Stimulated activated CD8-positive, alpha-beta memory T cell treated with anti-CD3 and anti-CD28 coated beads, Interleukin-12 subunit alpha, Interleukin-12 subunit beta, amount 100 ng/mL, for 4 hours (primary cell): Measurements from ENCODE around the gene MRNIP.
A peak's percentile ranks its signal among the peaks of the same experiment; 100 is the strongest.
"Not testable (repeated sequence)": the region's sequence is repeated elsewhere in the genome, so short reads cannot be mapped to it uniquely, and the experiment has no call there.

Source experiments
- DNase-seq: peaks from one replicate; pipeline ENCODE4 v3.0.0-alpha.2; 2020; ENCODE audit warnings: low read depth

MRNIP gene

DNA sequence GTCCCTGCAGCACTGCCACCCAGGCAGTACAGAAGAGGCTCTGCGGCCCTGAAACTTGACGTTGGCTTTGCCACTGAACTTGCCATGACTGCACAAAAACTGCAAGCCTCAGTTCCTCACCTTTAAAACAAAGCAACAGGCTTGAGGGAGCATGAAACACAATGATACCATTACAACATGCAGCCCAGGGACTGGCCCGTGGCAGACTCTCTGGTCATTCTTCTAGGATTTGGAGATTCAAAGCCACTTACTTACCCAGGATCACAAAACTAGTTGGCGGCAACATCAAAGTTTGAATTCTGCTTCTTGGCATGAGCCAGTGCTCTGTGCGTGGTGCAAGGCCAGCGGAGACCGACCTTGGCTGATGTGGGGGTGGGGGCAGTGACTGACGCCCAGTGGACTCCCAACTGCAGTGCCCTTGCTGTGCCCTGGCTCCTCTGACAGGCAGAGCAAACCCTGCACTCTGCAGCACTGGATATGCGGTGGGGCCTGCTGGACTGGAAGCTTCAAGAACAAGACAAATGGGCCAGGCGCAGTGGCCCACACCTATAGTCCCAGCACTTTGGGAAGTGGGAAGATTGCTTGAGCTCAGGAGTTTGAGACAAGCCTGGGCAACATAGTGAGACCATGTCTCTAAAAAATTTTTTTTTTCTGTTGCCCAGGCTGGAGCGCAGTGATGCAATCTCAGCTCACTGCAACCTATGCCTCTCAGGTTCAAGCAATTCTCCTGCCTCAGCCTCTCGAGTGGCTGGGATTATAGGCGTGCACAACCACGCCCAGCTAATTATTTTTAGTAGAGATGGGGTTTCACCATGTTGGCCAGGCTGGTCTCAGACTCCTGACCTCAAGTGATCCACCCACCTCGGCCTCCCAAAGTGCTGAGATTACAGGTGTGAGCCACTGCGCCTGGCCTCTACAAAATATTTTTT lies 19.0 kb downstream of the MRNIP start:
- no peak for DNase-seq

DNA sequence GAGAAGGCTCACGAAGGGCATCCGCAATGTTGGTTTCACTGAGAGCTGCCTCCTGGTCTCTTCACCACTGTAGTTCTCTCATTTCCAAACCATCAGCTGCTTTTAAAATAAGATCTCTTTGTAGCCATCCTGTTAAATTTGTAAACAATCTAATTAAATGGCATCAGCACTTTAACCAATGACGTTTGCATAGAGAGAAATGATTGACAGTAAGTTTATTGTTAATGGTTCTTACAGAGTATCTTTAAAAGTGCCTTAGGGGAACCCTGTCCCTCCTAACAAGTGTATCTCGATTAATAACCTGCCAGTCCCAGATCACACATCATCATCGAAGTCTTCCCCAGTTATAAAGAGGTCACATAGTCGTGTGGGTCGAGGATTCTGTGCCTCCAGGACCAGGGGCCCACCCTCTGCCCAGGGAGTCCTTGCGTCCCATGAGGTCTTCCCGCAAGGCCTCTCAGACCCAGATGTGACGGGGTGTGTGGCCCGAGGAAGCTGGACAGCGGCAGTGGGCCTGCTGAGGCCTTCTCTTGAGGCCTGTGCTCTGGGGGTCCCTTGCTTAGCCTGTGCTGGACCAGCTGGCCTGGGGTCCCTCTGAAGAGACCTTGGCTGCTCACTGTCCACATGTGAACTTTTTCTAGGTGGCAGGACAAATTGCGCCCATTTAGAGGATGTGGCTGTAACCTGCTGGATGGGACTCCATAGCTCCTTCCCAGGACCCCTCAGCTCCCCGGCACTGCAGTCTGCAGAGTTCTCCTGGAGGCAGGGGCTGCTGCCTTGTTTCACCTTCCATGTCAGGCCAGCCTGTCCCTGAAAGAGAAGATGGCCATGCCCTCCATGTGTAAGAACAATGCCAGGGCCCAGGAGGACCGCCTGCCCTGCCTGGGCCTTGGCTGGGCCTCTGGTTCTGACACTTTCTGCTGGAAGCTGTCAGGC lies 21.3 kb downstream of the MRNIP start:
- DNase-seq = no peak

DNA sequence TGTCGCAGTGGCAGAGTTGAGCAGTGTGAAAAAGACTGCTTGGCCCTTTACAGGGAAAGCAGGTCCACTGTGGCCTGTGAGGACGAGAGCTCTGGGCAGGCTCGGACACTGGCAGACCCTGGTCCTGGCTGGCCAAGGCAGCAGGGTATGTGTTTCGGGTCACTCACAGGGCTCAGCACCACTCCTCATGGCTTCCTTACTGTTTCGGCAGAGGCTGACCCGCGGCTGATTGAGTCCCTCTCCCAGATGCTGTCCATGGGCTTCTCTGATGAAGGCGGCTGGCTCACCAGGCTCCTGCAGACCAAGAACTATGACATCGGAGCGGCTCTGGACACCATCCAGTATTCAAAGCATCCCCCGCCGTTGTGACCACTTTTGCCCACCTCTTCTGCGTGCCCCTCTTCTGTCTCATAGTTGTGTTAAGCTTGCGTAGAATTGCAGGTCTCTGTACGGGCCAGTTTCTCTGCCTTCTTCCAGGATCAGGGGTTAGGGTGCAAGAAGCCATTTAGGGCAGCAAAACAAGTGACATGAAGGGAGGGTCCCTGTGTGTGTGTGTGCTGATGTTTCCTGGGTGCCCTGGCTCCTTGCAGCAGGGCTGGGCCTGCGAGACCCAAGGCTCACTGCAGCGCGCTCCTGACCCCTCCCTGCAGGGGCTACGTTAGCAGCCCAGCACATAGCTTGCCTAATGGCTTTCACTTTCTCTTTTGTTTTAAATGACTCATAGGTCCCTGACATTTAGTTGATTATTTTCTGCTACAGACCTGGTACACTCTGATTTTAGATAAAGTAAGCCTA lies 22.2 kb downstream of the MRNIP start:
- peak; percentile 32 for DNase-seq

DNA sequence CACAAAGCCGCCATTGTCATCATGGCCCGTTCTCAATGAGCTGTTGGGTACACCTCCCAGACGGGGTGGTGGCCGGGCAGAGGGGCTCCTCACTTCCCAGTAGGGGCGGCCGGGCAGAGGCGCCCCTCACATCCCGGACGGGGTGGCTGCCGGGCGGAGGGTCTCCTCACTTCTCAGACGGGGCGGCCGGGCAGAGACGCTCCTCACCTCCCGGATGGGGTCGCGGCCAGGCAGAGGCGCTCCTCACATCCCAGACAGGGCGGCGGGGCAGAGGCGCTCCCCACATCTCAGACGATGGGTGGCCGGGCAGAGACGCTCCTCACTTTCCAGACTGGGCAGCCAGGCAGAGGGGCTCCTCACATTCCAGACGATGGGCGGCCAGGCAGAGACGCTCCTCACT lies 23.7 kb downstream of the MRNIP start:
- not testable (repeated sequence) for DNase-seq

DNA sequence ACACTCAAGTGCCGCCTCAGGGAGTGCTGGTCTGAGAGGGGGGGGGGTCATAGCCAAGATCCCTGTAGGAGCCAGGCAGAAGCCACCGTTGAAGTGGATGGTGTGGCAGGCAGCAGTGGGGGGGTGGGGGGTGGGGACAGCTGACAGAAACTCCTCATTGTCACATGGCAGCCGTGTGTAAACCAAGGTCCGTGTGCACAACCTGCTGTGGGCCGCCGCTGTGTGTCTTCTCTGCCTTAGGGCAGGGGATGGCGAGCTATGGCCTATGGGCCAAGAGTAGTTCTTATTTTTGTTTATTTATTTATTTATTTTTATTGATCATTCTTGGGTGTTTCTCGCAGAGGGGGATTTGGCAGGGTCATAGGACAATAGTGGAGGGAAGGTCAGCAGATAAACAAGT lies 24.5 kb downstream of the MRNIP start:
- DNase-seq = no peak

DNA sequence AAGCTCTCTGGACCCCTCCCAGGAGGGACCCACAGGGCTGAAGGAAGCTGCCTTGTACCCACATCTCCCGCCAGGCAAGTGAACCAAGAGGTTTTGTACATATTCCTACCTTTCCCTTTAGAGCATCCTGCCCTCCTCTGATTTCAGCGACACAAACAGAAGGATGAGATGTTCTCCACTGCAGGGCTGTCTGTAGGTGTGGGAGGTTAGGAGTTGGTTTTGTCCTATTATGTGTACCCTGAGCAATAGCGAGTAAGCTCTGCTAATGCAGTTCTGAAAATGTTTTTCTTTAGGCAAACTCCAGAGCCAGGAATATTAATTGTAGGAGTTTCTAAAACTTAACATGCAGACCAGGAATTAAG lies 24.9 kb downstream of the MRNIP start:
- no peak for DNase-seq

DNA sequence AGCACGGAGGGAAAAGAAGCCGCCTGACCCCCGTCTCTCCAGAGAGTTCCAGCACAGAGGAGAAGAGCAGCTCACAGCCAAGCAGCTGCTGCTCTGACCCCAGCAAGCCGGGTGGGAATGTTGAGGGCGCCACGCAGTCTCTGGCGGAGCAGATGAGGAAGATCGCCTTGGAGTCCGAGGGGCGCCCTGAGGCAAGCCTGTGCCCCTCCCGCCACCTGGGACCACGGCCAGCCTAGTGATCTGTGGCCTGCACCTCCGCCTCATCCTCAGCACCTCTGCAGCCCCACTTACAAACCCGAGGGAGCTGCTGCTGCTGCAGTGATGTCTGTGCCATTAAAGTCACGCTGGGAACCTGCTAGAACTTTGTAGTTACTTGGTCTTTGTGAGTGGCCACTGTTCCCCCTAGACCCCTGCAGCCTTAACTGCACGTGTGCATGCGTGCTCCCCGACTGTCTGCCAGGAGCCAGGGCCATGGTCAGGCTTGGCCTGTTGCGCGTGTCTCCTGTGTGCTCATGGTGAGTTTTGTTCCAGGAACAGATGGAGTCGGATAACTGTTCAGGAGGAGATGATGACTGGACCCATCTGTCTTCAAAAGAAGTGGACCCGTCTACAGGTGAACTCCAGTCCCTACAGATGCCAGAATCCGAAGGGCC lies 25.4 kb downstream of the MRNIP start:
- DNase-seq = no peak

DNA sequence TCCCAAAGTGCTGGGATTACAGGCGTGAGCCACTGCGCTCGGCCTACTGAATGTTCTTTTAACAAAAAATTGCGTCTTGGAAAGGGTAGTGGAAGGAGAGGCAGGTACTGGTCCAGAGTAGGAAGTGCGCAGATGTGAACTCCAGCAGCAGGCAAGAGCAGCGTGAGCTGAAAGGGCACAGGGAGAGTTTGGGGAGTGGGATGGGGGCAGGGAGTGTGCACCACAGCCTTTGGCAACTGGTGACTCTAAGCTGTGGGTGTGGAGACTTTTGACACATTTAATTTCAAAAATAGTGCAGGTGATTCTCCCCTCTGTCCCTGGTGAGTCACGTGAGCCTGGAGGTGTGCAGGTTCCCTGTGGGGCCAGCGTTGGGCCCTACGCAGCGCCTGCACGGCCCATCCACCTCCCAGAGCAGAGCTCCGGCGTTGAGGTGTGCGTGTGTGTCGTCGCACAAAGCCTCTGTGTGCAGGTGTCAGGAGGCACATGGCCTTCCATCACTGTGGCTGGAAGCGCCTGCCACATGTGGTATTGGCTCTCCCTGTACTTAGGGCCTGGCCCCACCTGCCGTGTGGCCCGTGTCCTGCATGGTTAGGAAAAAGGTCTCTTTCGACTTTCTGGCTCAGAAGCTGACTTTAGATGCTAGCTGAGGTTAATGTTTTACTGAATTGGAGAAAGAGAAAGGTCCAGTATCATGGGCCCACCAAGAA lies 26.4 kb downstream of the MRNIP start:
- no peak for DNase-seq

DNA sequence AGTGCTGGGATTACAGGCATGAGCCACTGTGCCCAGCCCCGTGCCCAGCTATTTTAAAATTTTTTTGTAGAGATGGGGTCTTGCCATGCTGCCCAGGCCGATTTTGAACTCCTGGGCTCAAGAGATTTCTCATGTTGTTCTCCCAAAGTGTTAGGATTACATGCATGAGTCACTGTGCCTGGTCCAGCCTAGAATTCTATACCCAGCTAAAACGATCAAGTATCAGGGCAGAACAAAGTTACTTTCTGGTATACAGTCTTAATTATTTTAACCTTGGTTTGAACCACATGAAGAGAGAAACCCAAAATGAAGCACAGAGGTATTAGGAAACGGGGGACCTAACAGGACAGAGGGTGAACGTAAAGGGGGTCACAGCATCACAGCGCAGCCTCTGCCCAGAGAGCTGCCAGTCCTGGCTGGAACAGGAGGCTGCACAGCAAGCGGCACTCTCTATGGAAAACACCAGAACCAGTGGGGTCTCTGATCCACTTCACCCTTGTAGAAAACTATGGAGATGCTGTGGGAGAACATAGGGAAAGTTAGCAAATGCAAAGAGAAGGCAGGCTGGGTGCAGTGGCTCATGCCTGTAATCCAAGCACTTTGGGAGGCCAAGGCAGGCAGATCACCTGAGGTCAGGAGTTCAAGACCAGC lies 27.7 kb downstream of the MRNIP start:
- DNase-seq = no peak

DNA sequence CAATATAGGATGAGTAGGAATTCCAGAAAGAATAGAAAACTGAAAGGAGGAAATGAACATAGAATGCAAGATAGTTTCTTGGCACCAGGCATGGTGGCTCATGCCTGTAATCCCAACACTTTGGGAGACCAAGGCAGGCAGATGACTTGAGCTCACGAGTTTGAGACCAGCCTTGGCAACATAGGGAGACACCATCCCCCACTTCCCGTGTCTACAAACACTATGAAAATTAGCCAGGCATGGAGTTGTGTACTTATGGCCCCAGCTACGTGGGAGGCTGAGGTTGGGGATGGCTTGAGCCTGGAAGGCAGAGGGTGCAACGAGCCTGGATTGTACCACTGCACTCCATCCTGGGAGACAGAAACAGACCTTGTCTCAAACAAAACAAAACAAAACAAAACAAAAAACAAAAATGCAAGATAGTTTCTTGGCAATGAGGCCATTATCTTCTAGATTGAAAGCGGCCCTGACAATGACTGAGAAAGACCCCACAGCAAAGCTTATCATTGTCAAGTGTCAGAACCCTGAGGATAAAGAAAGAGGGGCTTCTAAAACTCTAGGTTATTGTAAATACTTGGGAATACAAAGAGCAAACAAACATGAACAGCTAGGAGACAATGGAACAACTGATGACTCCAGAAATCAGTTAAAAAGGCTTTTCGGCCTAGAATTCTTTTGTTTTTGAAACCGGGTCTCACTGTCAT lies 28.7 kb downstream of the MRNIP start:
- DNase-seq = no peak

DNA sequence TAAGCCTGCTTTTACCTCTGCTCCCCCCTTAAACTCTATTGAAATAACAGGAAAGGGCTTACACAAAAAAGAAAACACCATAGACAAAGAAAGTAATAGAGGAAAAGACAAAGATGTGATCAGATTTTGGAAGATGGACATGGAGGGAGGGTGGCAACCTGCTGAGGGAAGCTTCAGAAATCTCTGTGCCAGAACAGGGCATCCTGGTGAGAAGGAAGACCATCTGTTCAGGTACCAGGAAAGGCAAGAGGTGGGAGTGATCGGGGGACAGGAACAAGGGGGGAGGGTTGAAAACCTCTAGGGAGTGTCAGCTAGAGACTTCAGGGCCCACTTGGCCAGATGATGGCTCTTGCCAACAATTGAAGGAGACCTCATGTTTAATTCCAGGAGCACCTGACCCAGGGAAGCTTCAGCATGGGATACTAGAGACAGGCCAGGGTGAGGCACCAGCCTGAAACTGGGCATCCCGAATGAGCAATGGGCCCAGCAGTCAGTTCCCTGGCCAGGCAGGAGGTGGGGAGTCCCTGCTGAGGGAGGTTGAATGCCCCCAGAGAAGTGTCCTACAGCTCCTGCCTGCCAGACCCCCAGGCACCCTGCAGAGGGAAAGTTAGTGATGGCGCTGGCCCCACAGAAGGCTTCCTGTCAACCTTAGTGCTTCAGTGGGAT lies 29.7 kb downstream of the MRNIP start:
- DNase-seq = no peak

DNA sequence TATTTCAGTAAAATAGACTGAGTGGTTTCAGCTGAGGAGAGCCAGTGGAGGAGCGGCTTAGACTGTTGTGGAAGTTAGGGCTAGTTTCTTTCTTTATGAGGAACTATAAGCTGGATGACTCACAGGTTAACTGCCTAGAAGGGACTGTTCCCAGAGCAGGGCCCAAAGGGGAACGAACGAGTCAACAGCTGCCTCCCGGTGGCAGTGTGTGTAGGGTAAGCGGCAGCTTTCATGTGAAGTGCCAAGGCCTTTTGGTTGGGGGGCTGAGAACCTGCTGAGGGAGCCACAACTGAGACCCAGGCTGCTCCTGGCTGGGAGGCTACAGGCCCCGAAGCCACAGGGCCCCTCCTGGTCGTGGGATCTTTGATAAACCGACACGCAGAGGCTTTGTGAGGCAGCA lies 30.9 kb downstream of the MRNIP start:
- no peak for DNase-seq

DNA sequence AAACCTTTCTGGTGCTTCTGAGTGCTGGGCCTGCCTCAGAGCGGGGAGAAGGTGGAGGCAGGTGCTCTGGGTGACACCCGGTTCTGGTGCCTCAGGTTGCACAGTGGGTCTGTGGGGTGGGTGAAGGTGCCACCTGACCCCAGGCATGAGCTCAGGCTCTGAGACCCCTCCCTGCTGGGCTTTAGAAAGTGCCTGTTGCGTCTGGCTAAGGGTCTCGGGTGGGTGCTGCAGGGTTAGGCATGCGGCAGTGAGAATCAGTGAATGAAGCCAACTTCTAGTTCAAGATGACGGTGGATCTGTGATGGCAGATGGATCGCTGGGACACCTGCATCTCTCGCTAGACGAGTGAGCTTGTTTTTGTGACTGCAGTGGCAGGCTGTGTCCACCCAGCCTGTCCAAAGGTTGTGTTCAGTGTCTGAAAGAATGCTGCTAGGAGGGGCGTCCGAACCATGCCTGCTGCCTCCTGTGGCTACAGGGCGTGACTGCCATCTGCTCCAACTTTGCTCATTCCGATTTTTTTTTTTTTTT lies 32.9 kb downstream of the MRNIP start:
- DNase-seq = no peak

DNA sequence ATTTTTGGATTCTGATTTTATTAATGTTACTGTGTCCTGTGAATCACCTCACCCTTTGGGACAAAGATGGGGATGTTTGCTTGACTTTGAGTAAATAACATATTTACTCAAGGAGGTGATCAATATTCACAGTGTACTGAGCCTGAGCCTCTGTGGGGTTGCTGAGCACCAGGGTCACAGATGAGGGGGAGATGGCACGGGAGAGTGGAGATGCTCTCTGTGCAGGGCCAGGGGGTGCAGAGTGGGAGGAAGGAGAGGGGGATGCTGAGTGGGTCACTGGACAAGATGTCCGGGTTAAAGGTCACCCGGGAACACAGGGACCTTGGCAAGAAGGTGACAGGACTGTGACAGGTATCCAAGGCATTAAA lies 33.9 kb downstream of the MRNIP start:
- no peak for DNase-seq

DNA sequence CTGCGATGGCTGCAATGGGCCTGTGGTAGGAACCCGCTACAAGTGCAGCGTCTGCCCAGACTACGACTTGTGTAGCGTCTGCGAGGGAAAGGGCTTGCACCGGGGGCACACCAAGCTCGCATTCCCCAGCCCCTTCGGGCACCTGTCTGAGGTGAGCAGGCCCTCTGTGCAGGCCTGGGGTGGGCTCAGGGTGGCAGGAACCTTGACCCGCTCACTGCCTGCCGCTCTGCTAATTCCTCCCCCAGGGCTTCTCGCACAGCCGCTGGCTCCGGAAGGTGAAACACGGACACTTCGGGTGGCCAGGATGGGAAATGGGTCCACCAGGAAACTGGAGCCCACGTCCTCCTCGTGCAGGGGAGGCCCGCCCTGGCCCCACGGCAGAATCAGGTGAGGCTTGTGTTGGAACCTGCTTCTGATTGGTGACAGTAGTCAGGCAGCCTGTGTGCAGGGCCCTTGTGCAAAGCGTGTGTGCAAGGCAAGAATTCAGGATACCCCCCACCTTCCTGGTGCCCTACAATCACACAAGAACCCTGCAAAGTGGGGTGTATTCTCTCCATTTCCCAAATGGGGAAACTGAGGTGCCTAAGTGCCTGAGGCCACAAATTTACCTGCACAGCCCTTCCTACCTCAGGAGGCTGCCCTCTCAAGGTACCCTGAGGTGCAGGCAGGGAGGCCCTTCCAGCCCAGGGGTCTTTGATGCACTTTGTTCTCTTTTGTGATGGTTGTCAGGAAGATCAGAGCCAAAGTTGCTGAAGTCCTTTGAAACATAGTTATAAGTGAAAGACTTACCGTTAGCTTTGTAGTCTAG lies 34.5 kb downstream of the MRNIP start:
- DNase-seq = no peak

DNA sequence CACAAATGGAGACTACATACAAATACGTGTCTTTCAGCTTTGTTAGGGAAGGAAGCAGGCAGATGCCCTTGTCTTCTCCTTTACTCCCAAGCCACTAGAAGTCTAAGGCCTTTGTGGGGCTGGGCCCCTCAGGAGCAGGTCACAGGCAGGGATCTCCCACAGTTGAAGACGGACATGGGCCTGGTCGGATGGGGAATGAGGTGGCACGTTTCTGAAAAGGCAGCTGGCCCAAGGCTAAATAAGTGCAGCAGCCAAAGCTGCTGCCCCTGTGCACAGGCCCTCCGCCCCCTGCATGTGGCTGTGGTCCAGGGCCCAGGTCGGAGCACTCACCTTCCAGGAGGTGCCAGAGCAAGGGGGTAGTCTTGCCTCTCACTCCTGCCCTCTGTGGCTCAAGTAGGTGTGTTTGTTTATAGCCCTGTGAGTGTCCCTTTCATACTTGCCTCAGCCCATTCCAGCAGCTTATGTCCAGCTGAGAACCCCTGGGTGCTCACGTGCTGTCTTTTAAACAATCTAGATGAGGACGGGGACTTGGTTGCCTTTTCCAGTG lies 36.1 kb downstream of the MRNIP start:
- DNase-seq = no peak

DNA sequence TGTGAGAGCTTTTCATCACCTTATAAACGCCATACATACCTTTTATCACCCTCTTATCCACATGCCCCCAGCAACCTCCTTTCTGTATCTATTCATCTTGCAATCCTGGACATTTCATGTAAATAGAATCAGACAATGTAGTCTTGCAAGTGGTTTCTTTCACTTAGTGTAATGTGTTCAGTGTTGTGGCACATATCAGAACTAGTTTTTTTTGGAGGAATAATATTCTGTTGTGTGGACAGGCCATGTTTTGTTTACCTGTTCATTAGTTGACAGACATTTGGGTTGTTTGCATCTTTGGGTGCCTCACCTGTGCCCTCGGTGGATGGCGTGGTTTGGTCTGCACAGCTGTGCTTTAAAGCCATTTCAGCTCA lies 36.6 kb downstream of the MRNIP start:
- no peak for DNase-seq
